ENCODE measurements around the gene NOL6. TPM values are rescaled to one million over a fixed set of nuclear protein-coding genes. Genes with fewer than 3 reads are reported as not detected.

NOL6 gene
- total and polyA plus RNA-seq, 10 of the 15 experiments (the other 5 are each of a cell fraction or from before 2014, with no cell fraction given) = 8.3 to 53.2 (median 33.1) TPM

DNA sequence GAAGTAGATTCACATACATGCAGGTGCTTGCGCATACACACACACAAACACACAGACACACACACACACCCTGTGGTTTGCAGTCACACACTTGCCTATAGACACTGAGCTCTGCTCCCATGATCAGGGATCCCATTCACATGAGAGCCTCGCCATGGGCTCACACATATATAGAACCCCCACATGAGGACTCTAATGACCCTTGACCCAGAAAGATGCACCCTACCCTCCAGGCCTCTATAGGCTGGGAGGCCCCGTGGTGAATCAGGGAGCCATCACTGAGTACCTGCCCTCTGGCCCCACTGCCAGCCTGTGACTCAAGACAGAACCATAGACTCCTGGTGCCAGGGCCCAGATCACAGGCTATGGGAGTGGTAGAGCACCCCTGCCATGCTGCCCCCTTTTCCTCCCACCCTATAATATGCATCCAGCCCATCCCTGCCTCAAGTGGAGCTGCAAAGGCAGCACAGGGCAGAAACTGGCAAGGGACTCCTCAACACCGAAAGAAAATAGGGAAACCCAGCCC is 23.0 kb downstream of the NOL6 start (continued):
- TF ChIP-seq NFXL1 (IDR thresholded peaks at IDR 0.05; ENCODE audit: borderline replicate concordance) = no peak

DNA sequence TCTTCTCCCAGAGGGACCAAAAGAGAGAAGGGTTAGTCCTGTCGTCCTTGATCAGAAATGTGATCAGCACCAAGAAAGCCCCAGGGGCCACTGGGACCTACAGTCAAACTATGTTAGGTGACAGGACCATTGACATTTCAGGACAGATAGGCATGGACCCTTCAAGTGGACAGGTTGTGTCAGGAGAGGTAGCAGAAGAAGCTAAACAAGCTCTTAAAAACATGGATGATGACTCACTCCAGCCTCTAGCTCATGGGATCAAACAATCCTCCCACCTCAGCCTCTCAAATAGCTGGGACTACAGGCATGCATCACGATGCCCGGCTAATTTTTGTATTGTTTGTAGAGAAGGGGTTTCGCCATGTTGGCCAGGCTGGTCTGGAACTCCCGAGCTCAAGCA is 24.0 kb downstream of the NOL6 start:
- ChIA-PET RAD21 (ENCODE audit: unreplicated experiment) (interaction anchor here (0.7 kb wide), 1 partner anchor 42 kb away, joined by 3 read pairs; no protein-coding TSS in a partner anchor), CTCF (interaction anchor here (1.1 to 8.9 kb wide), 5 partner anchors 9 to 167 kb away, joined by 3 to 154 read pairs (median 28); partner anchors contain the start of genes AQP7 and NOL6), POLR2A (interaction anchor here (0.9 kb wide), 1 partner anchor 78 kb away, joined by 5 read pairs; no protein-coding TSS in a partner anchor), SMC1A (ENCODE audit: uncharacterized antibody, unreplicated experiment) (interaction anchor here (0.6 to 1.9 kb wide), 3 partner anchors 10 to 246 kb away, joined by 3 to 4 read pairs (median 3); partner anchors contain the start of gene NOL6)
- no peak for DNase-seq (ENCODE audit: low read depth, low spot score)
- FAIRE-seq = no peak
- BruUV-seq (replicated peaks) = no TSS peak
- TF ChIP-seq KLF5 (IDR thresholded peaks at IDR 0.05; ENCODE audit: partially characterized antibody) (no peak), IKZF1 (conservative IDR thresholded peaks at IDR 0.05) (no peak), FOS (IDR thresholded peaks at IDR 0.05; ENCODE audit: borderline replicate concordance, extremely low read depth, insufficient read length) (no peak), GABPA (IDR thresholded peaks at IDR 0.05; ENCODE audit: low read depth) (no peak), STAT1 (conservative IDR thresholded peaks at IDR 0.05) (no peak), POLR2A (IDR thresholded peaks at IDR 0.05; ENCODE audit: low read depth, low read length) (no peak)
- TF ChIP-seq, protein P1, sequence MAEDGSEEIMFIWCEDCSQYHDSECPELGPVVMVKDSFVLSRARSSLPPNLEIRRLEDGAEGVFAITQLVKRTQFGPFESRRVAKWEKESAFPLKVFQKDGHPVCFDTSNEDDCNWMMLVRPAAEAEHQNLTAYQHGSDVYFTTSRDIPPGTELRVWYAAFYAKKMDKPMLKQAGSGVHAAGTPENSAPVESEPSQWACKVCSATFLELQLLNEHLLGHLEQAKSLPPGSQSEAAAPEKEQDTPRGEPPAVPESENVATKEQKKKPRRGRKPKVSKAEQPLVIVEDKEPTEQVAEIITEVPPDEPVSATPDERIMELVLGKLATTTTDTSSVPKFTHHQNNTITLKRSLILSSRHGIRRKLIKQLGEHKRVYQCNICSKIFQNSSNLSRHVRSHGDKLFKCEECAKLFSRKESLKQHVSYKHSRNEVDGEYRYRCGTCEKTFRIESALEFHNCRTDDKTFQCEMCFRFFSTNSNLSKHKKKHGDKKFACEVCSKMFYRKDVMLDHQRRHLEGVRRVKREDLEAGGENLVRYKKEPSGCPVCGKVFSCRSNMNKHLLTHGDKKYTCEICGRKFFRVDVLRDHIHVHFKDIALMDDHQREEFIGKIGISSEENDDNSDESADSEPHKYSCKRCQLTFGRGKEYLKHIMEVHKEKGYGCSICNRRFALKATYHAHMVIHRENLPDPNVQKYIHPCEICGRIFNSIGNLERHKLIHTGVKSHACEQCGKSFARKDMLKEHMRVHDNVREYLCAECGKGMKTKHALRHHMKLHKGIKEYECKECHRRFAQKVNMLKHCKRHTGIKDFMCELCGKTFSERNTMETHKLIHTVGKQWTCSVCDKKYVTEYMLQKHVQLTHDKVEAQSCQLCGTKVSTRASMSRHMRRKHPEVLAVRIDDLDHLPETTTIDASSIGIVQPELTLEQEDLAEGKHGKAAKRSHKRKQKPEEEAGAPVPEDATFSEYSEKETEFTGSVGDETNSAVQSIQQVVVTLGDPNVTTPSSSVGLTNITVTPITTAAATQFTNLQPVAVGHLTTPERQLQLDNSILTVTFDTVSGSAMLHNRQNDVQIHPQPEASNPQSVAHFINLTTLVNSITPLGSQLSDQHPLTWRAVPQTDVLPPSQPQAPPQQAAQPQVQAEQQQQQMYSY (CRISPR knock-in tag; IDR thresholded peaks at IDR 0.05) = no peak
- H3K27me3 ChIP-seq (replicated peaks in 1 of 2; ENCODE audit: control insufficient read depth in 2 of 2, insufficient read depth in 2 of 2, low read length in 1 of 2) = 0 out of 4 replicates have a peak, but pooled peaks cover 0 to 1% of the 10 kb centered on the region in 2 experiments
- no peak overlapping the region for H2AFZ ChIP-seq (ENCODE audit: control insufficient read depth, low read depth, low read length)
- ATAC-seq = no peak
- in situ Hi-C loops (cut with MboI) = no loop called here
- intact Hi-C loops (cut with micrococcal nuclease; ENCODE audit: unreplicated experiment) = loop anchor here (10.0 kb wide), 1 partner anchor 165 kb away; no protein-coding TSS in a partner anchor
- H3K4me2 ChIP-seq (ENCODE audit: control insufficient read depth, insufficient read depth) = no peak overlapping the region
- no peaks in the 10 kb centered on the region for H3K79me2 ChIP-seq (ENCODE audit: control insufficient read depth, insufficient read depth, low read length)
- no peaks in the 10 kb centered on the region for H3K9me3 ChIP-seq (replicated peaks; ENCODE audit: control insufficient read depth, insufficient read depth, low read length)
- H3K4me3 ChIP-seq = no peak overlapping the region
- H3K27ac ChIP-seq (ENCODE audit: control insufficient read depth, insufficient read depth) = no peak overlapping the region
- no peaks in the 10 kb centered on the region for H4K20me1 ChIP-seq (ENCODE audit: control insufficient read depth, insufficient read depth)
- peaks cover 53% of the 10 kb centered on the region for H3K4me1 ChIP-seq (ENCODE audit: control insufficient read depth, insufficient read depth, low read length)
- 58% methylated on average over 5 of the region's 5 CpGs for WGBS (ENCODE audit: insufficient coverage, insufficient replicate concordance, low lambda C conversion rate, missing lambda C conversion rate)
- H3K9ac ChIP-seq (ENCODE audit: control insufficient read depth, insufficient read depth, low read length) = no peak overlapping the region
- H3K36me3 ChIP-seq (ENCODE audit: control insufficient read depth in 2 of 2, insufficient read depth in 2 of 2, low read length in 1 of 2) = no peaks in the 10 kb centered on the region

Data from GM12878 (cell line).